GM13977 (cell line): Measurements from ENCODE around the gene MAP3K4.
"Not testable (repeated sequence)": the region's sequence is repeated elsewhere in the genome, so short reads cannot be mapped to it uniquely, and the experiment has no call there.

Experiments
- DNase-seq: peaks from one replicate; pipeline ENCODE4 v3.0.0; 2012; ENCODE audit warnings: low spot score
- CTCF ChIP-seq: IDR thresholded peaks from 2 replicates; pipeline ENCODE4 v1.5.1; 2012; ENCODE audit warnings: mild to moderate bottlenecking, control low read depth; ENCODE audit not compliant: insufficient read depth; ENCODE audit errors: extremely low read depth, missing control alignments
- in situ Hi-C: fragments of 300-500 bp; cut with MboI; formaldehyde crosslinking; loops from one replicate; pipeline ENCODE4 v1.12.0; 2022; ENCODE audit warnings: low sequenced_read_pairs, low pct_unique_long_range_greater_than_20kb, mixed read lengths, inconsistent platforms; ENCODE audit not compliant: unreplicated experiment

The MAP3K4 gene

GRCh38 chr6:160978141-160978901, 13.2 kb upstream of the MAP3K4 start:
- in situ Hi-C loops, result no loop called here
- no peak for TF ChIP-seq CTCF
- DNase-seq, result no peak

- no peak for DNase-seq
- in situ Hi-C loops, result no loop called here
- TF ChIP-seq CTCF, result no peak
Measured at GRCh38 chr6:160979061-160979708, 12.4 kb upstream of the MAP3K4 start.

GRCh38 chr6:160983377-160983948, 8.1 kb upstream of the MAP3K4 start:
- DNase-seq, in situ Hi-C loops: not testable (repeated sequence)

- TF ChIP-seq CTCF, result no peak
- in situ Hi-C loops, result no loop called here
- no peak for DNase-seq
Measured at GRCh38 chr6:160986851-160987250, 4.7 kb upstream of the MAP3K4 start.

GRCh38 chr6:160987265-160987664, 4.3 kb upstream of the MAP3K4 start:
- no peak for DNase-seq
- in situ Hi-C loops, result no loop called here
- no peak for TF ChIP-seq CTCF

GRCh38 chr6:160990847-160991405, 643 bp upstream of the MAP3K4 start:
- TF ChIP-seq CTCF, result no peak
- in situ Hi-C loops, result no loop called here
- no peak for DNase-seq
